Measurements from ENCODE around the gene RREB1.

RREB1 gene

DNA sequence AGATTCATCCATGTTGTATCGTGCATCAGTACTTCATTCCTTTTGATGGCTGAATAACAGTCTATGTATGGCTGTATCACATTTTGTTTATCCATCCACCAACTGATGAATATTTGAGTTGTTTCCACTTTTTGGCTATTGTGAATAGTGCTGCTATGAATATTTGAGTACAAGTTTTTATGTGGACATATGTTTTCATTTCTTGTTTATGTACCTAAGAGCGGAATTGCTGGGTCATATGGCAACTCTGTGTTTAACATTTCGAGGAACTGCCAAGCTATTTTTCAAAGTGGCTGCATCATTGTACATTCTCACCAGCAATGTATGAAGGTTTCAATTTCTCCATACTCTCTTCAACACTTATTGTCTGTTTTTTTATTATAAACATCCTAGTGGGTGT lies 3.0 kb upstream of the RREB1 start:
- in situ Hi-C loops (cut with HindIII; ENCODE audit: low pct_unique_long_range_greater_than_20kb, low sequenced_read_pairs): no loop called here
- TF ChIP-seq JUND (IDR thresholded peaks at IDR 0.05; ENCODE audit: low read depth): no peak
- DNase-seq (ENCODE audit: low read depth in 1 of 2, low spot score in 1 of 2): no peak

DNA sequence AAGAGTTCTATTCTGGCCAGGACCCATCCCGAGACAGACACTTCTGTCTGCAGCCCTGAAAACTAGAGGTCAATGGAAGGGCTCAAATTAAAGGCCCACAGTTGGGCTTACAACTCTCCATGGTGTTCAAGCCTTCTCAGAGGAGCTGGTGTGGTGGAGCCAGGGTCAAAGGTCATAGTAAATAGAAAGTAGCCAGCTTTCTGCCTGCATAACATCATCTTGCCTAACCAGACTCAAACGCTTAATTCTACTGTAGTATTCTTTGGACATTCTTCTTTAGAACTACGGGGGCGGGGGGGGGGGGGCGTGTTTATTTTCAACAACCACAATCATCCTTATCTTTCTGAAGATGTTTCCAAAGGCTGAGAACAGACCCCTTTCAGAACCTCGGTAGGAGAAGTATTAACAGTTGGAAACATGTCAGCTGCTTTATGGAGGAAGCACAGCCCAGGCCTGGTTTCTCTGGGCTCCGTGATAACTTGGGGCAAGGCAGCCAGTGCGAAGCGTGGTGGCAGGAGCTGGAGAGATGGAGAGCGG lies 1.5 kb upstream of the RREB1 start:
- in situ Hi-C loops (cut with HindIII; ENCODE audit: low pct_unique_long_range_greater_than_20kb, low sequenced_read_pairs): no loop called here
- TF ChIP-seq JUND (IDR thresholded peaks at IDR 0.05; ENCODE audit: low read depth): no peak
- DNase-seq (ENCODE audit: low read depth in 1 of 2, low spot score in 1 of 2): no peak

DNA sequence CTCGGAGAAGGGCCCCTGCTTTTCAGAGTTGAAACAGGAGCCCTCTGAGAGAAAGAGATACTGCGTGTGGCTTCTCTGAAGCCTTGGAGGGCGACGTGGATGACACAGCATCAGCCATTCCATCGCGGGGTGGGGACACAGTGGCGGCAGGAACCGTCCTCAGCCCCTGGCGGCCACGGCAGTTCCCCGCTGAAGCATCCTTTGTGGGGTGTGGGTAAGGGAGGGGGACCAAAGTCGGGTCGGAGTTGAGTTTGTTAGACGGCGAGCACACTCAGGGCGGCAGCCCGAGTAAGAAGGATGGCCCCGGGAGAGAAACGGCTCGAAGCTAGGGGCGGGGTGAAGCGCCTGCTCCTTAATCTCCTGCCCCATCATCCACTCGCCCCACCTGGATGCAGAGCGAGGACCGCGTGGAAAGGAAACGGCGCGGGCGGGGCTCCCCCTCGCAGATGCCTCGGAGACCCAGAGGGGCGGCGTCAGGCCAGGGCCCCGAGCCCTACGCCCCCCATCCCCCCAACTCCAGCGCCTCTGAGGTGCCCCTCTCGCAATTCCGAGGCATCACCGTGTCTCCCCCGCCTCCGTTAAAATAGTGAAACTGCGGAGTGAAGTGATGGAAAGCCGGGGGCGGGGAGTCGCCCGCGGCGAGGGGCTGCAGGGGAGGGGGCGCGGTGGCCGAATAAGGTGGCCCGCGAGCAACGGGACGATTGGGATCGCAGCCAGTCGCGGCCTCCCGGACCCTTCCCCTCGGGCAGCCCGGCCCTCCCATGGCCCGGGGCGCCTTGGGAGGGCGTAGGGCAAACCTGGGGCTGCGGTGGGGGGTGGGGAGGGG lies 796 bp upstream of the RREB1 start:
- TF ChIP-seq JUND (IDR thresholded peaks at IDR 0.05; ENCODE audit: low read depth): no peak
- in situ Hi-C loops (cut with HindIII; ENCODE audit: low pct_unique_long_range_greater_than_20kb, low sequenced_read_pairs): no loop called here
- peak; percentile 46 to 55 for DNase-seq (ENCODE audit: low read depth in 1 of 2, low spot score in 1 of 2)

DNA sequence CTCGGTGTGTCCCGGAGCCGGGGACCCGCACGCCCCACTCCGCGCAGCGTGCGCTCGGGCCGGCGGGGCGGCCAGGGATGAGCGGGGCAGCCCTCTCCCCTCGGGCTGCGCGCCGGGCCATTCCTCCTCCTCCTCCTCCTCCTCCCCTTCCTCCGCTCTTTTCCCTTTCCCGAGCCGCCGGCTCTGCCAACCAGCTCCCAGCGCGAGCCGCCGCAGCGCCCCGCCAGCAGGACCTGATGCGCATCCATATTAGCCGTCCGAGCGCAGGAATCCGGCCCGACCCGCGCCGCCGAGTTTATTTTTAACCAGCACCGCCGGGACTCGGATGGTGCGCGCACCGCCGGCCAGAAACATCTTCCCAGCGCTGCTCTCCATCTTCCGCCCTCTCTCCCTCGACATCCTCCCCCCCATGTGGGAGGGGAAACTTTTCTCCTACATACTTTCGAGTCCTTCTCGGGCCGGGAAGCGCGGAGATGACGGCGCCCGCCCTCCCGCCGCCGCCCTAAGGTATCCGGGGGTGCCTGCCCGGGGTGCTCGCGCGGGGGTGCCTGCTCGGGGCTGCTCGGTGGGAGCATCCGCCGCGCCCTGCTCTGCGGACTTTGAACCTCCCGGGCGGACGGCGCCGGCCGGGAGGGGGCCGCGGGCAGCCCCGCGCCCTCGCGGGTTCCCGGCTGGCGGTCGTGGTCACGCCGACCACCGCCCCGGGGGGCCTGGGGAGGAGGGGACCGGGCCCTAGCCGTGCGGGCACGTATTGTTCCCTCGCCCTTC lies 619 bp downstream of the RREB1 start:
- TF ChIP-seq JUND (IDR thresholded peaks at IDR 0.05; ENCODE audit: low read depth): no peak
- in situ Hi-C loops (cut with HindIII; ENCODE audit: low pct_unique_long_range_greater_than_20kb, low sequenced_read_pairs): no loop called here
- peak; percentile 69 to 72 for DNase-seq (ENCODE audit: low read depth in 1 of 2, low spot score in 1 of 2)

DNA sequence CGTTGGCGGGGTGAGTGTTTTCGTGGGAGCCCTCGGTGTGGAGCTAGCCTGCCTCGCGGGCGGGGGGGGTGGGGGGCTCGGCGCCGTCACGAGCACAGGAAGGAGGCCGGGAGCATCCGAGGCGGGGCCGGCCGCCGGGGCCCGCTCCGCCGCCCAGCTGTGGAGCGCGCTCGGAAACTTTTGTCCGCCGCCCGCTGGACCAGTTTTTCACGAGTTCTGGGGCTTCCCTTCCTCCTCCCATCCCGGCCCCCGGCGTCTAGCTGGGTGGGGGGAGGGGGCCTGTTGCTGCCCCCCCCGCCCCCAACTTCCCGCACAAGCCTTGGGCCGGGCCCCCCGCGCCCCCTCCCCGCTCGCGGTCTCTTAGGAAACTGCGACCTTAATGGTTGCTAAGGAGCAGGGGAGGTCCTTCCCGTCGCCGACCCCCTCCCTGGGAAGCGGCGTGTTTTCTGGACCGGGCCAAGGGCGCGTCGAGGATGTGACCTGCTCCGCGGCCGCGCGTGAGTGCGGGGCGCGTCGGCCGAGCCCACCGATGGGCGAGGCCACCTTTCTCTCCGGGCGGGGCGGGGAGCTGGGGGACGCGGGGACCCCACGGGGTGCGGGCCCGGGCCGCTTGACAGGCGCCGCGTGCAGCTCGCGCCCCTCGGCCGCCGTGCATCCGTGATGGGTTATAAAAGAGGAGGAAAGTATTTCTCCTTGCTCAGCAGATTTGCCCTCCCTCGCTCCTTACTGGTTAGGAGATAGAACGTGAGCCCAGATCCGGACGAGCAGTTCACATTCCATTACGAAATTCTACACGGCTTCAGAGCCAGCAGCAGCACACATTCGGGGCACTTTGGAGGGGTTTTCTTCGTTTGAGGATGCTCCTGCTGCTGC lies 1.4 kb downstream of the RREB1 start:
- TF ChIP-seq JUND (IDR thresholded peaks at IDR 0.05; ENCODE audit: low read depth): no peak
- peak; percentile 66 to 69 for DNase-seq (ENCODE audit: low read depth in 1 of 2, low spot score in 1 of 2)
- in situ Hi-C loops (cut with HindIII; ENCODE audit: low pct_unique_long_range_greater_than_20kb, low sequenced_read_pairs): no loop called here

DNA sequence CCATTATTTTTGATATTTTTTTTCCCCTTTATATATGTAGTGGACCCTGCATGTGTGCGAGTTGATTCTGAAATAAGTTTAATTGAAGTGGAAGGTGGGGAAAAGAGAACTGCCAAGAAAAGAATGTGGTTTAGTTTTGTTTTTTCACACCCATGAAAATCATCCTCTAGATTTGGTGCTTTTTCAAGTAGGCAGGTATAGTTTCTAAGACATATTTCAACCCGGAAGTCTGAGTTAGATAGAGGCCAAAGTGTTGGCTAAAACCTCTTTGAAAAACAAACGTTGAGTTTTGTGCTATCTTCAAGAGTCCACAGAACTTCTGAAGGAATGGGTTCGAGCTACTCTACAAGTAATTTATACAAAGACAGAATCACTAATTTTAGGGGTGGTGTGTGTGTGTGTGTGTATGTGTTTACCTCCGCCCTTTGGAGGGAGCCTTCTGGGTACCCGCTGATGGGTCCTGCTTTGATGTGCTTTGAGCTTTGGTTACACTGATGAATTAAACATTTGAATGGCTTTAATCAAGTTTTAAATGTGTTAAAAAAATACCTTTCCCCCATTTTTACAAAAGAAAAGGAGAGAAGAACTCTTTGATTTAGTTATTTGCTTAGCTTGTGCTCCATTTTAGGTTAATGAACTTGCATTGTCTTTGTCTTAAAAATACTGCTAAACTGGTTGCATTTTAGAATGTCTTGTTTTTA lies 2.5 kb downstream of the RREB1 start:
- in situ Hi-C loops (cut with HindIII; ENCODE audit: low pct_unique_long_range_greater_than_20kb, low sequenced_read_pairs): no loop called here
- TF ChIP-seq JUND (IDR thresholded peaks at IDR 0.05; ENCODE audit: low read depth): no peak

DNA sequence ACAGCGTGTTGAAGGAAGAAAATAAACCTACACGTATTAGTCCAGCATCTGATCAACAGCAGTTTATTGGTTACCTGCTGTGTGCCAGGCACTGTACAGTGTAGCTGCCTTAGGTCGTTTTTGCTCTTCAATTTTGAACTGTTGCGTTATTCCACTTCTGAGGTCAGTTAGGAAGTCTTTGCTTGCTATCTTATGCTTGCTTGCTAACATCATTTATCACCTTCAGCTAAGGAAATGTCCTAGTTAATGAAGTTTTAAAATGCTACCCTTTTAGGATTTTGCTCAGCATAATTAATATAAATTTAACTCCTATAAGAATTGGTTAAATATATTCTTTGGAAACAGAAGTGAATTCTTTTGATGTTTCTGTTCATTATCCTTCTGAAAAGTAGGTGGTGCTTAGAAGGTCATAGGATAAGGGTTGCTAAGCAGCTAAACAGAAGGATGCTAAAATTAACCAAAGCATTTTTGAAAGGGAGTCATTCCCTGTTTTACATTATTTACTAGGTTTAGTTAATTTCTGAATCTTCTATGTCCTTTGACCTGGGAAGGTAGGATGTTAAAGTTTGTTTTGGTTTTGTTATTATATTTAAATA lies 3.4 kb downstream of the RREB1 start:
- TF ChIP-seq JUND (IDR thresholded peaks at IDR 0.05; ENCODE audit: low read depth): no peak
- no peak for DNase-seq (ENCODE audit: low read depth in 1 of 2, low spot score in 1 of 2)
- in situ Hi-C loops (cut with HindIII; ENCODE audit: low pct_unique_long_range_greater_than_20kb, low sequenced_read_pairs): no loop called here

More for the DNA sequence above, 2.5 kb downstream of the RREB1 start:
- no peak for DNase-seq (ENCODE audit: low read depth in 1 of 2, low spot score in 1 of 2)

DNA sequence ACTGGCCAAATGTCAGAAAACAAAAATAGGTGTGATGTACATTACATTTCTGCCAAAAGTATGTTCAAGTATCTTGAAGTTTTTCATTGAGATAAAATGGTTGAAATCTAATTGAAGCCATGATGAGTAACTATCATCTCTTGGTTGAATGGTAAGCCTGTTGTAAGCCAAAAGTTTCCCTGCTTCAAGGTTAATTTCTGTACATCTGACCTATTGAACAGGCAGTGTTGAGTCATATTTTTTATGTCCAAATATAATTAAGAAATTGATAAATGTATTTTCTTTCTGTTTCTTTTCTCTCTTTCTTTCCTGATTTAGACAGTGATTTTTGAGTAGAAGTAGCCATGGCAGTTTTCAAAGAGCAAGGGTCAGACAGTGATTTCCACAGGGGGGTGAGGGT lies 4.4 kb downstream of the RREB1 start:
- DNase-seq (ENCODE audit: low read depth in 1 of 2, low spot score in 1 of 2): no peak
- no peak for TF ChIP-seq JUND (IDR thresholded peaks at IDR 0.05; ENCODE audit: low read depth)
- in situ Hi-C loops (cut with HindIII; ENCODE audit: low pct_unique_long_range_greater_than_20kb, low sequenced_read_pairs): no loop called here

DNA sequence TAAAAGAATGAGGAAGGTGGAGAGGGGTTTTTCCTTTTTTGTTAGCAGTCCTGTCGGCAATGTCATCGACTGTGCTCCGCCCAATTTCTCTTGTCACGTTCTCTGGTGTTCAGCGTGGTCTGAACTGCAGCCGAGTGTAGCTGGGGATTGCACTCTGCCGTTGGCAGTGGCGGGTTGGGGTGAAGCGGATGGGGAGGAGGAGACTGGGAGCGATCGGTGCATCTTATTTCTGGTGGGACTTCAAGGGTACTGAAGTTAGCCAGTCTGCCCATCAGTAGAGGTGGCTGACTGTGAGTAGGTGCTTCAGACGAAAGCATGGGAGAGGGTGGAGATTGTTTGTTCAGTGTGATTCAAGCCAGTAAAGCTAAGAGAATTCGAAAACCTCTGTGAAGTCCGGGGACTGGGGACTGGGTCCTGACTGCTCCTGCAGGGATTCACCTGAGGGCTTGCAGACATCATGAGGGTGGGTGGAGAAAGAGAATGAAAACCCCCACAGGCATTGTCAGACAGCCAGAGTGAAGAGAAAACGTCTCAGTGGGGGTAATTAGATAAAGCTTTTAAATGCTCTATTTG lies 5.1 kb downstream of the RREB1 start:
- TF ChIP-seq JUND (IDR thresholded peaks at IDR 0.05; ENCODE audit: low read depth): no peak
- DNase-seq (ENCODE audit: low read depth in 1 of 2, low spot score in 1 of 2): no peak
- in situ Hi-C loops (cut with HindIII; ENCODE audit: low pct_unique_long_range_greater_than_20kb, low sequenced_read_pairs): no loop called here

DNA sequence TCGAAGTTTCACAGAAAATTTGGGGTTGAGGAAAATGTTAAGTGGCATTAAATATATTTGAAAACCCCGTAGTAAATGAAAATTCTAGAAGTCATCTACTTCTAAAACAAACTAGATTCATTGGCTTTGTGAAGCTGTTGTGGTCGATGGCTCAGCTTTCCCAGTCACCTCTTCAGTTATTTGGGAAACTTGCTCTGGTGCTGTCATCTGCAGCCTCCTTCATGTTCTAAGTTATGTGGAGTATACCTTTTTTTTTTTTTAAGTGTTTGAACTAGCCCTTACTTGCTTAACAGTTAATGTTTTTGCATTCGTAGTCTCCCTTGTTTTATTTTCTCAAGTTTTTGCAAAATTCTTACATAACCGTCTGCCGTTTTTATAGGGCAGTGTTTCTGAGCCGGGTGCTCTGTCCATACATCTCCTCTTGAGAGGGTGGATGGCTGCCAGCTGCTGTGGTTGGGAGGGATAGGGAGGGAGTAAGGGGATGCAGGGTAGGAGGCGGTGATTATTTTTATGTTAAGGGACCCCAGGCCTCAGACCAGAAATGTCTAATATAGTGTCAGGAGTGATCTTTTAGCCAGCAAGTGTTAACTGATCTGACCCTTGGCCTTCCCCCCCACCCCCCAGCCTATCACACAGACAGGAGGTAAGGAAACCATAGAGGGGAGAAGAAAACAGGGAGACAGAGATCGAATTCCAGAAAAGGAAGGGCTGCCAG lies 7.1 kb downstream of the RREB1 start:
- TF ChIP-seq JUND (IDR thresholded peaks at IDR 0.05; ENCODE audit: low read depth): no peak
- in situ Hi-C loops (cut with HindIII; ENCODE audit: low pct_unique_long_range_greater_than_20kb, low sequenced_read_pairs): no loop called here
- DNase-seq (ENCODE audit: low read depth in 1 of 2, low spot score in 1 of 2): no peak

Data from T47D (cell line).